Skeletal muscle tissue (tissue), 1 donor: ENCODE results near the gene ADAD1. TPM values are rescaled to one million over a fixed set of nuclear protein-coding genes. Genes with fewer than 3 reads are reported as not detected.

Source experiments
- total RNA-seq: library from RNA; depleted of rRNA; stranded (reverse); fragments of >200 nt; gene quantifications from one replicate; pipeline ENCODE4 v1.2.3, GENCODE V29; 2014

ADAD1 gene
- total RNA-seq, 1 donor from 2014 or later, result not detected

Other genes starting within 250 kb of the ADAD1 start
- 88.7 TPM for gene BLTP1, start 226.7 kb upstream of the ADAD1 start, total RNA-seq
- gene IL2, start 77.7 kb downstream of the ADAD1 start, total RNA-seq, result not detected
- gene IL21, start 242.1 kb downstream of the ADAD1 start, total RNA-seq, result not detected